Ascending aorta (tissue), 2 donors: ENCODE results near the gene SAMD9L. TPM values are rescaled to one million over a fixed set of nuclear protein-coding genes. Genes with fewer than 3 reads are reported as not detected.

ENCODE experiments used
- DNase-seq, 2 donors: peaks; one replicate each; pipeline ENCODE4 v3.0.0-alpha.2; 2019; ENCODE audit warnings: low spot score in 2 of 2
- H3K27ac ChIP-seq, 2 donors: fragments of 200-600 bp; sonication (generic); one replicate each; pipeline ENCODE4 v1.5.1; 2016 to 2017; ENCODE audit warnings: mild to moderate bottlenecking in 1 of 2
- H3K27me3 ChIP-seq: fragments of 200-600 bp; sonication (generic); one replicate; pipeline ENCODE4 v1.5.1; 2017
- H3K36me3 ChIP-seq, 2 donors: fragments of 200-600 bp; sonication (generic); one replicate each; pipeline ENCODE4 v1.5.1; 2016
- H3K4me1 ChIP-seq, 2 donors: fragments of 200-600 bp; sonication (generic); one replicate each; pipeline ENCODE4 v1.5.1; 2016 to 2017; ENCODE audit warnings: mild to moderate bottlenecking in 1 of 2
- H3K4me3 ChIP-seq, 2 donors: fragments of 200-600 bp; sonication (generic); one replicate each; pipeline ENCODE4 v1.5.1; 2016 to 2017; ENCODE audit warnings: mild to moderate bottlenecking in 1 of 2
- H3K9me3 ChIP-seq, 2 donors: fragments of 200-600 bp; sonication (generic); one replicate each; pipeline ENCODE4 v1.5.1; 2016
- intact Hi-C: fragments of 100-400 bp; cut with DNase I; formaldehyde crosslinking; loops from one replicate; pipeline ENCODE4 v1.15.1; 2023
- total RNA-seq: library from RNA; depleted of rRNA; stranded (reverse); fragments of >200 nt; gene quantifications from one replicate; pipeline ENCODE4 v1.1.0, GENCODE V29; 2016
- TF ChIP-seq, protein P1 (sequence below), 3 experiments: fragments of 200-600 bp in 2 of 3; fragments of 450-650 bp in 1 of 3; sonication (generic) in 2 of 3; IDR thresholded peaks; one replicate each; pipeline ENCODE4 v1.5.1; 2016 to 2019; ENCODE audit warnings: antibody characterized with exemption in 3 of 3, mild to moderate bottlenecking in 1 of 3, moderate library complexity in 1 of 3

Gene SAMD9L
- total RNA-seq, 1 donor from 2014 or later = 3.3 TPM

DNA sequence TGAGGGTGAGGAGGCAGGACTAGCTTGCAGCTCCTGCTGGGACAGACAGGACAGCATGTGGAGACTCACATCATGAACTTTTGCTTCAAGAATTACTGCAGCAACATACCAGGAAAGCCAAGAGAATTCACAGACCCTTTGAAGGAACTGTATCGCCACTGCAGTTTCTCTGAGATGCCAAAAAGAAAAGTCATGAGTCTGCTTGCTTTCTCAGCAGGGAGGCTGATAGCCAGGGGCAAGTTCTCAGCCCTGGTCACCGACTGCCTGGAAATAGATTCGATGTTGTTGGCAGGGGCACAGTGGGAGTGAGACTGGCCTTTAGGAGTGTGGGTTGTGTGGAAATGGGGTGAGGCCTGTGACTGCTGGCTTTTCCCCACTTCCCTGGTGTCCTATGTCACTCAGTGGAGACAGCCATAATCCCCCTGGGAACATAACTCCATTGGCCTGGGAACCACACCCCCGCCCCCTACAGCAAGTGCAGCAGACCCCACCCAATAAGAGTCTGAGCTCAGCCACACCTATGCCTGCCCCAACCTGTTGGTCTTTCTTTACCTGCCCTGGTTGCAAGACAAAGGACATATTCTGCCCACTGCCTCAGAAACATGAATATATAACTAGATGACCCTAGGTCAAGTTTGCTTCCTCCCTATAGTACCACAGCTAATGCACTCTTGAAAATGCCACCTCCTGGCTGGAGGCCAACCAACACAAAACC is 28.8 kb downstream of the SAMD9L start:
- Histone ChIP-seq H3K36me3 (peaks cover 0 to 3% of the 10 kb centered on the region in 2 donors), H3K4me1 (peaks cover 0 to 11% of the 10 kb centered on the region in 2 donors), H3K27me3 (no peaks in the 10 kb centered on the region), H3K27ac (peak overlapping the region; percentile 13 to 43), H3K4me3 (no peak overlapping the region), H3K9me3 (no peaks in the 10 kb centered on the region)
- no peak for DNase-seq
- TF ChIP-seq, protein P1, sequence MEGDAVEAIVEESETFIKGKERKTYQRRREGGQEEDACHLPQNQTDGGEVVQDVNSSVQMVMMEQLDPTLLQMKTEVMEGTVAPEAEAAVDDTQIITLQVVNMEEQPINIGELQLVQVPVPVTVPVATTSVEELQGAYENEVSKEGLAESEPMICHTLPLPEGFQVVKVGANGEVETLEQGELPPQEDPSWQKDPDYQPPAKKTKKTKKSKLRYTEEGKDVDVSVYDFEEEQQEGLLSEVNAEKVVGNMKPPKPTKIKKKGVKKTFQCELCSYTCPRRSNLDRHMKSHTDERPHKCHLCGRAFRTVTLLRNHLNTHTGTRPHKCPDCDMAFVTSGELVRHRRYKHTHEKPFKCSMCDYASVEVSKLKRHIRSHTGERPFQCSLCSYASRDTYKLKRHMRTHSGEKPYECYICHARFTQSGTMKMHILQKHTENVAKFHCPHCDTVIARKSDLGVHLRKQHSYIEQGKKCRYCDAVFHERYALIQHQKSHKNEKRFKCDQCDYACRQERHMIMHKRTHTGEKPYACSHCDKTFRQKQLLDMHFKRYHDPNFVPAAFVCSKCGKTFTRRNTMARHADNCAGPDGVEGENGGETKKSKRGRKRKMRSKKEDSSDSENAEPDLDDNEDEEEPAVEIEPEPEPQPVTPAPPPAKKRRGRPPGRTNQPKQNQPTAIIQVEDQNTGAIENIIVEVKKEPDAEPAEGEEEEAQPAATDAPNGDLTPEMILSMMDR (IDR thresholded peaks at IDR 0.05) = no peak
- intact Hi-C loops = no loop called here

DNA sequence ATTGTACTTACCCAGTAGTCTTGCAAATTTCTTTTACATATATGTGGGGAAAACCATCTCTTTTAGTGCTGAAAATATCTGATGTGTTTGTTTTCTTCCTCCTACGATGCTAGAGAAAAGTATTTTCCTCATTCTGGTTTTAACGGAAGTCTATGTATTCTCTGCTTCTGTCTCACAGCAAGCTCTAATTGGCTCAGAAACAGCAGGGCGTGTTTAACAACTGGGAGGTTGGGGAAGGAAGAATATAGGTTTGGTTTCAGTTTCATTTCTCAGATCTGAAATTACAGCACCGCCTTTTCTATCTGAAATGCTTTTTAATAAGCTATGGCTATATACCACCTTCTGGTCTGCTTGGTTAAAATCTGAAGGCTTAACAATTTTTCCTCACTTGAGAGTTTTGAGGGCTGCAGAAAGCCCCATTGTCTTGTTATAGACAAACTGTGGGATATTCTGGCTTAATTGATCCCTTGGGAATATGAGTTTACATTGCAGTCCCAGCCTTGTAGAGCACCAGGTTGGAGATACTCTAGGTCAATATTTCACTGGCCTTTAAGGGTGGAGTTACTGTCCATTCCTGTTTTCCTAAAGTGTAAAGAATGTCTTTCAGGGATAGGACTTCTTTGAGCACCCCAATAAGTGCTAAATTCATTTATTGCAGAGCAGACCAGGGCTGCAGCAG is 30.2 kb downstream of the SAMD9L start, which contains the start of gene SAMD9:
Gene SAMD9 (minus strand): TSS at position 128 of the 679 bp plus-strand sequence. CDS start 11,882 bp downstream, outside the sequence.
- H3K36me3 ChIP-seq = peaks cover 0 to 11% of the 10 kb centered on the region in 2 donors
- no peaks in the 10 kb centered on the region for H3K27me3 ChIP-seq
- TF ChIP-seq, protein P1 (IDR thresholded peaks at IDR 0.05) = no peak
- DNase-seq = peak in 1 of 2 donors; percentile 71
- intact Hi-C loops = loop anchor here (2.0 kb wide), 1 partner anchor 111 kb away; no protein-coding TSS in a partner anchor
- H3K4me3 ChIP-seq = peak within 1 kb of the TSS; percentile 55 to 67
- peaks cover 0 to 11% of the 10 kb centered on the region in 2 donors for H3K4me1 ChIP-seq
- H3K27ac ChIP-seq = peak within 1 kb of the TSS; percentile 56 to 69
- peaks cover 4 to 5% of the 10 kb centered on the region in 2 donors for H3K9me3 ChIP-seq

DNA sequence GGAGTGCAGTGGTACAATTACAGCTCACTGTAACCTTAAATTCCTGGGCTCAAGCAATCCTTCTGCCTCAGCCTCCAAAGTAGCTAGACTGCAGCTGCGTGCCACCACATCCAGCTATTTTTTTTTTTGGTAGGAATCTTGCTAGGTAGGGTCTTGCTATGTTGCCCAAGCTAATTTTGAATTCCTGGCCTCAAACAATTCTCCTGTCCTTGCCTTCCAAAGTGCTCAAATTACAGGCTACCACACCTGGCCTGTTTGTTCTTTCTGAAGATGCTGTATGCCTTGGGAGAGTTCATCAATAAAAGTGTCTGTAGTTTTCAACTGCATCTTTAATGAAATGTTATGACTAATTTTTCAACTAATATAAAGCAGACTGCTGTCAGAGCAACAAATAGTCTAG is 30.9 kb downstream of the SAMD9L start:
- peaks cover 4 to 10% of the 10 kb centered on the region in 2 donors for H3K9me3 ChIP-seq
- H3K4me3 ChIP-seq = peak overlapping the region; percentile 55 to 67
- no peak for DNase-seq
- peaks cover 0 to 14% of the 10 kb centered on the region in 2 donors for H3K36me3 ChIP-seq
- H3K4me1 ChIP-seq = peaks cover 0 to 11% of the 10 kb centered on the region in 2 donors
- TF ChIP-seq, protein P1 (IDR thresholded peaks at IDR 0.05) = no peak
- no peaks in the 10 kb centered on the region for H3K27me3 ChIP-seq
- H3K27ac ChIP-seq = peak overlapping the region; percentile 56 to 69
- intact Hi-C loops = loop anchor here (2.0 kb wide), 1 partner anchor 111 kb away; no protein-coding TSS in a partner anchor

DNA sequence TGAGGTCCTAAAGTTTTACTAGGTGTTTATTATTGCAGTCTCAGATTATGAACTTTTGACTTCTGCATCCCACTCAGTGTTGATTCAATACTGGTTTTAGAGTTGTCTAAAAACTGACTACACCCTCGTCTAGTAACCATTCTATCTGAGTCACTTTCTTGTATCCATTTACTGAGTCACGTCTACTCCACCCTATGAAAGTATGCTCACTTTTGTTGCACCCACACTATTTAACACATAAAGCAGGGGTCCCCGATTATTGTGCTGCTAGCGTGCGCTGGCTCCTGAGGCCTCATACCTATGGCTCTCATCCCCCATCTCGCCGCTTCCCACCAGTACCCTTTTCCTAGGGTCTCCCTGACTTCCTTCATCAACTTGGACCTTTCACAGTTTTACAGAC is 32.4 kb downstream of the SAMD9L start:
- DNase-seq = no peak
- TF ChIP-seq, protein P1 (IDR thresholded peaks at IDR 0.05) = no peak
- no peaks in the 10 kb centered on the region for H3K27me3 ChIP-seq
- peaks cover 0 to 24% of the 10 kb centered on the region in 2 donors for H3K36me3 ChIP-seq
- H3K4me3 ChIP-seq = no peak overlapping the region
- H3K27ac ChIP-seq = no peak overlapping the region
- H3K9me3 ChIP-seq = peaks cover 4 to 16% of the 10 kb centered on the region in 2 donors
- peaks cover 0 to 11% of the 10 kb centered on the region in 2 donors for H3K4me1 ChIP-seq
- intact Hi-C loops = loop anchor here (2.0 kb wide), 1 partner anchor 113 kb away; no protein-coding TSS in a partner anchor

DNA sequence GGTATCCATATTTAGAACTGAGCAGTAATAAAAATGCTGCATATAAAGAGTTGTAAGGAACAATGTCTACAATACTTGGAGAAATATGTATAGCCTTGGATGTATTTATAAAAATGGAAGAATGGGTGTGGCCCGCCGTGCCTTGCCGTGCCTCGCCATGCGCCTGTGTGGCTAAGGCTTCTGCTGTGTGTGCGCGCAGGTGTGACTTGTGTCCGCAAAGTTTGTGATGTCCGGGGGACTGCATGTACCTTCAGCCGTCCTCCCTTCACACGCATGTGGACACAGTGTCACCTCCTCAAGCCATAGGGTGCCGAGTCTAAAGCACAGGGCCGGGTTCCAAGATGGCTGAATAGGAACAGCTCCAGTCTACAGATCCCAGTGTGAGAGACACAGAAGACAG is 40.2 kb downstream of the SAMD9L start:
- no peak overlapping the region for H3K27ac ChIP-seq
- peak overlapping the region in 1 of 2 donors; percentile 16 for H3K4me3 ChIP-seq
- TF ChIP-seq, protein P1 (IDR thresholded peaks at IDR 0.05) = no peak
- no peaks in the 10 kb centered on the region for H3K4me1 ChIP-seq
- peaks cover 50 to 73% of the 10 kb centered on the region in 2 donors for H3K36me3 ChIP-seq
- intact Hi-C loops = no loop called here
- no peak for DNase-seq
- peaks cover 60 to 87% of the 10 kb centered on the region in 2 donors for H3K9me3 ChIP-seq
- no peaks in the 10 kb centered on the region for H3K27me3 ChIP-seq
